Measurements from ENCODE around the gene PLCG2. TPM values are rescaled to one million over a fixed set of nuclear protein-coding genes. Genes with fewer than 3 reads are reported as not detected.

The PLCG2 gene
- polyA plus RNA-seq, 1 donor from 2014 or later = not detected

GRCh38 chr16:81821436-81822128, 42.5 kb downstream of the PLCG2 start:
- Histone ChIP-seq H3K36me3 (ENCODE audit: insufficient read depth, low read length) (no peaks in the 10 kb centered on the region), H3K9me2 (ENCODE audit: insufficient read depth, low read length) (no peaks in the 10 kb centered on the region), H3K4me3 (ENCODE audit: low read length) (no peak overlapping the region), H3F3A (ENCODE audit: insufficient read depth, low read length, poor library complexity, severe bottlenecking) (no peaks in the 10 kb centered on the region), H3K27ac (ENCODE audit: low read length) (no peak overlapping the region), H4K20me1 (ENCODE audit: insufficient read depth) (no peaks in the 10 kb centered on the region), H3K9ac (ENCODE audit: low read length) (no peak overlapping the region), H3K79me2 (replicated peaks; ENCODE audit: insufficient read depth, low read length) (no peaks in the 10 kb centered on the region), H2AFZ (ENCODE audit: low read depth, low read length) (no peak overlapping the region), H3K27me3 (ENCODE audit: insufficient read depth, low read depth, low read length) (no peaks in the 10 kb centered on the region), H3K9me3 (ENCODE audit: low read length) (no peaks in the 10 kb centered on the region), H3K4me2 (ENCODE audit: low read length) (no peak overlapping the region)
- TF ChIP-seq, protein P1, sequence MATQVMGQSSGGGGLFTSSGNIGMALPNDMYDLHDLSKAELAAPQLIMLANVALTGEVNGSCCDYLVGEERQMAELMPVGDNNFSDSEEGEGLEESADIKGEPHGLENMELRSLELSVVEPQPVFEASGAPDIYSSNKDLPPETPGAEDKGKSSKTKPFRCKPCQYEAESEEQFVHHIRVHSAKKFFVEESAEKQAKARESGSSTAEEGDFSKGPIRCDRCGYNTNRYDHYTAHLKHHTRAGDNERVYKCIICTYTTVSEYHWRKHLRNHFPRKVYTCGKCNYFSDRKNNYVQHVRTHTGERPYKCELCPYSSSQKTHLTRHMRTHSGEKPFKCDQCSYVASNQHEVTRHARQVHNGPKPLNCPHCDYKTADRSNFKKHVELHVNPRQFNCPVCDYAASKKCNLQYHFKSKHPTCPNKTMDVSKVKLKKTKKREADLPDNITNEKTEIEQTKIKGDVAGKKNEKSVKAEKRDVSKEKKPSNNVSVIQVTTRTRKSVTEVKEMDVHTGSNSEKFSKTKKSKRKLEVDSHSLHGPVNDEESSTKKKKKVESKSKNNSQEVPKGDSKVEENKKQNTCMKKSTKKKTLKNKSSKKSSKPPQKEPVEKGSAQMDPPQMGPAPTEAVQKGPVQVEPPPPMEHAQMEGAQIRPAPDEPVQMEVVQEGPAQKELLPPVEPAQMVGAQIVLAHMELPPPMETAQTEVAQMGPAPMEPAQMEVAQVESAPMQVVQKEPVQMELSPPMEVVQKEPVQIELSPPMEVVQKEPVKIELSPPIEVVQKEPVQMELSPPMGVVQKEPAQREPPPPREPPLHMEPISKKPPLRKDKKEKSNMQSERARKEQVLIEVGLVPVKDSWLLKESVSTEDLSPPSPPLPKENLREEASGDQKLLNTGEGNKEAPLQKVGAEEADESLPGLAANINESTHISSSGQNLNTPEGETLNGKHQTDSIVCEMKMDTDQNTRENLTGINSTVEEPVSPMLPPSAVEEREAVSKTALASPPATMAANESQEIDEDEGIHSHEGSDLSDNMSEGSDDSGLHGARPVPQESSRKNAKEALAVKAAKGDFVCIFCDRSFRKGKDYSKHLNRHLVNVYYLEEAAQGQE (IDR thresholded peaks at IDR 0.05; ENCODE audit: borderline replicate concordance) = no peak
- TF ChIP-seq SMC3 (conservative IDR thresholded peaks at IDR 0.05; ENCODE audit: poor library complexity) (no peak), TAF1 (IDR thresholded peaks at IDR 0.05; ENCODE audit: low read depth) (no peak), POLR2AphosphoS5 (IDR thresholded peaks at IDR 0.05) (no peak), MXI1 (conservative IDR thresholded peaks at IDR 0.05; ENCODE audit: poor library complexity, severe bottlenecking) (no peak), RAD21 (conservative IDR thresholded peaks at IDR 0.05) (no peak), EZH2 (IDR thresholded peaks at IDR 0.05; ENCODE audit: borderline replicate concordance, insufficient read depth, low read length, poor library complexity, severe bottlenecking) (no peak), EP300 (conservative IDR thresholded peaks at IDR 0.05; ENCODE audit: poor library complexity, severe bottlenecking) (no peak)
- TF ChIP-seq, protein P2, sequence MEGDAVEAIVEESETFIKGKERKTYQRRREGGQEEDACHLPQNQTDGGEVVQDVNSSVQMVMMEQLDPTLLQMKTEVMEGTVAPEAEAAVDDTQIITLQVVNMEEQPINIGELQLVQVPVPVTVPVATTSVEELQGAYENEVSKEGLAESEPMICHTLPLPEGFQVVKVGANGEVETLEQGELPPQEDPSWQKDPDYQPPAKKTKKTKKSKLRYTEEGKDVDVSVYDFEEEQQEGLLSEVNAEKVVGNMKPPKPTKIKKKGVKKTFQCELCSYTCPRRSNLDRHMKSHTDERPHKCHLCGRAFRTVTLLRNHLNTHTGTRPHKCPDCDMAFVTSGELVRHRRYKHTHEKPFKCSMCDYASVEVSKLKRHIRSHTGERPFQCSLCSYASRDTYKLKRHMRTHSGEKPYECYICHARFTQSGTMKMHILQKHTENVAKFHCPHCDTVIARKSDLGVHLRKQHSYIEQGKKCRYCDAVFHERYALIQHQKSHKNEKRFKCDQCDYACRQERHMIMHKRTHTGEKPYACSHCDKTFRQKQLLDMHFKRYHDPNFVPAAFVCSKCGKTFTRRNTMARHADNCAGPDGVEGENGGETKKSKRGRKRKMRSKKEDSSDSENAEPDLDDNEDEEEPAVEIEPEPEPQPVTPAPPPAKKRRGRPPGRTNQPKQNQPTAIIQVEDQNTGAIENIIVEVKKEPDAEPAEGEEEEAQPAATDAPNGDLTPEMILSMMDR (IDR thresholded peaks at IDR 0.05; ENCODE audit: poor library complexity, severe bottlenecking) = no peak

DNA sequence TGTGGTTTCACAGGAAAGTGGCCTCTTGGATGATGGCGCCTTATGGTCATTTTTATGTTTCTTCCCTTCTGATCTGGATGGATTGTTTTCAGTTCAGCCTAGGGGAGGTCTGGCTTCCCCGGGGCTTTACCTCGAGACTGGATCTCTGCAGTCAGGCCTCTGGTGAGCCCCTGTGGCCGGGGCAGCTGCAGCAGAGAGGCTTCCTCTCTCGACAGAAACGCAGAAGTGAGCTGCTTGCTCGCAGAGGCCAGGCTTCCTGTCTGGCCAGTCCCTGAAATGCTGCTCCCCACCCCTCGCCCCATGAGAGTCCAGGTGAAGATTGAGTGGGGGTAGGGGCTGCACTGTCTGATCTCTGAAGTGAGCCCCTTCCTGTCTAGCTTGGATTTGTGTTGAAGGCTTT, 44.0 kb downstream of the PLCG2 start:
- Histone ChIP-seq H3K9me2 (ENCODE audit: insufficient read depth, low read length) (no peaks in the 10 kb centered on the region), H3K4me2 (ENCODE audit: low read length) (no peak overlapping the region), H3K36me3 (ENCODE audit: insufficient read depth, low read length) (no peaks in the 10 kb centered on the region), H2AFZ (ENCODE audit: low read depth, low read length) (no peak overlapping the region), H4K20me1 (ENCODE audit: insufficient read depth) (no peaks in the 10 kb centered on the region), H3K9ac (ENCODE audit: low read length) (no peak overlapping the region), H3K79me2 (replicated peaks; ENCODE audit: insufficient read depth, low read length) (no peaks in the 10 kb centered on the region), H3K9me3 (ENCODE audit: low read length) (no peaks in the 10 kb centered on the region), H3F3A (ENCODE audit: insufficient read depth, low read length, poor library complexity, severe bottlenecking) (no peaks in the 10 kb centered on the region), H3K27ac (ENCODE audit: low read length) (no peak overlapping the region), H3K4me3 (ENCODE audit: low read length) (no peak overlapping the region), H3K27me3 (ENCODE audit: insufficient read depth, low read depth, low read length) (no peaks in the 10 kb centered on the region)
- TF ChIP-seq, protein P1 (IDR thresholded peaks at IDR 0.05; ENCODE audit: borderline replicate concordance) = no peak
- TF ChIP-seq SMC3 (conservative IDR thresholded peaks at IDR 0.05; ENCODE audit: poor library complexity) (no peak), TAF1 (IDR thresholded peaks at IDR 0.05; ENCODE audit: low read depth) (no peak), RAD21 (conservative IDR thresholded peaks at IDR 0.05) (no peak), MXI1 (conservative IDR thresholded peaks at IDR 0.05; ENCODE audit: poor library complexity, severe bottlenecking) (no peak), EZH2 (IDR thresholded peaks at IDR 0.05; ENCODE audit: borderline replicate concordance, insufficient read depth, low read length, poor library complexity, severe bottlenecking) (no peak), POLR2AphosphoS5 (IDR thresholded peaks at IDR 0.05) (no peak), EP300 (conservative IDR thresholded peaks at IDR 0.05; ENCODE audit: poor library complexity, severe bottlenecking) (no peak)
- TF ChIP-seq, protein P2 (IDR thresholded peaks at IDR 0.05; ENCODE audit: poor library complexity, severe bottlenecking) = no peak
